PFSK-1 (cell line): Measurements from ENCODE around the gene GDF9.

ENCODE experiments used
- FOXP2 ChIP-seq: optimal IDR thresholded peaks from 2 replicates; pipeline ENCODE3; 2011; ENCODE audit warnings: borderline replicate concordance, control low read depth, inconsistent platforms; ENCODE audit not compliant: insufficient read depth; ENCODE audit errors: extremely low read length, extremely low read depth
- POLR2AphosphoS5 ChIP-seq: IDR thresholded peaks from 2 replicates; pipeline ENCODE4 v1.6.1; 2012; ENCODE audit warnings: low read depth, mild to moderate bottlenecking, control low read depth, low read length, moderate library complexity
- SIN3A ChIP-seq: IDR thresholded peaks from 2 replicates; pipeline ENCODE4 v1.6.1; 2012; ENCODE audit warnings: mild to moderate bottlenecking, low read length, moderate library complexity, borderline replicate concordance; ENCODE audit not compliant: insufficient read depth
- TAF1 ChIP-seq: IDR thresholded peaks from 2 replicates; pipeline ENCODE4 v1.6.1; 2012; ENCODE audit warnings: low read length, control low read depth, borderline replicate concordance; ENCODE audit not compliant: insufficient read depth
- TF ChIP-seq, protein P1 (sequence below), 2 experiments: IDR thresholded peaks; 2 replicates each; pipeline versions ENCODE4 v1.6.1 to v1.8.0; 2011 to 2012; ENCODE audit warnings: low read depth in 2 of 2, low read length in 2 of 2, control low read depth in 1 of 2, inconsistent platforms in 1 of 2, mild to moderate bottlenecking in 1 of 2, moderate library complexity in 1 of 2; ENCODE audit not compliant: insufficient read depth in 1 of 2

DNA sequence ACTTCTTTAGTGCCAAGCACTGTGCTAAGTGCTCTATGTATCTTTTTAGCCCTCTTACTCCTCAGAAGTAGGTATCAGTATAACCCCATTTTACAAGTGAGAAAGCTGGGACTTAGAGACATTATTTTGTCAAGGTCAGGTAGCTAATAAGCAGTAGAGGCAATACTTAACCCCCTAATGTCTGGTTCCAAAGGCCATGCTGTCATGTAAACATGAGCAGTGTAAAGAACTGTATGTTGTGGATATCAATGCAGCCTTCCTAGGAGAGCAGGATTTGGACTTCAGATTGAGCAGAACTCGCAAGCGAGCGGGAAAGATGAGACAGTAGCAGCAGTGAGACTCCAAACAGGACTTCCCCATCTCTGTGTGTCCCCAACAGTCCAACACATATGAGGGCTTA lies 32.2 kb downstream of the GDF9 start:
- TF ChIP-seq POLR2AphosphoS5 (no peak), SIN3A (no peak), TAF1 (no peak), FOXP2 (no peak)
- TF ChIP-seq, protein P1, sequence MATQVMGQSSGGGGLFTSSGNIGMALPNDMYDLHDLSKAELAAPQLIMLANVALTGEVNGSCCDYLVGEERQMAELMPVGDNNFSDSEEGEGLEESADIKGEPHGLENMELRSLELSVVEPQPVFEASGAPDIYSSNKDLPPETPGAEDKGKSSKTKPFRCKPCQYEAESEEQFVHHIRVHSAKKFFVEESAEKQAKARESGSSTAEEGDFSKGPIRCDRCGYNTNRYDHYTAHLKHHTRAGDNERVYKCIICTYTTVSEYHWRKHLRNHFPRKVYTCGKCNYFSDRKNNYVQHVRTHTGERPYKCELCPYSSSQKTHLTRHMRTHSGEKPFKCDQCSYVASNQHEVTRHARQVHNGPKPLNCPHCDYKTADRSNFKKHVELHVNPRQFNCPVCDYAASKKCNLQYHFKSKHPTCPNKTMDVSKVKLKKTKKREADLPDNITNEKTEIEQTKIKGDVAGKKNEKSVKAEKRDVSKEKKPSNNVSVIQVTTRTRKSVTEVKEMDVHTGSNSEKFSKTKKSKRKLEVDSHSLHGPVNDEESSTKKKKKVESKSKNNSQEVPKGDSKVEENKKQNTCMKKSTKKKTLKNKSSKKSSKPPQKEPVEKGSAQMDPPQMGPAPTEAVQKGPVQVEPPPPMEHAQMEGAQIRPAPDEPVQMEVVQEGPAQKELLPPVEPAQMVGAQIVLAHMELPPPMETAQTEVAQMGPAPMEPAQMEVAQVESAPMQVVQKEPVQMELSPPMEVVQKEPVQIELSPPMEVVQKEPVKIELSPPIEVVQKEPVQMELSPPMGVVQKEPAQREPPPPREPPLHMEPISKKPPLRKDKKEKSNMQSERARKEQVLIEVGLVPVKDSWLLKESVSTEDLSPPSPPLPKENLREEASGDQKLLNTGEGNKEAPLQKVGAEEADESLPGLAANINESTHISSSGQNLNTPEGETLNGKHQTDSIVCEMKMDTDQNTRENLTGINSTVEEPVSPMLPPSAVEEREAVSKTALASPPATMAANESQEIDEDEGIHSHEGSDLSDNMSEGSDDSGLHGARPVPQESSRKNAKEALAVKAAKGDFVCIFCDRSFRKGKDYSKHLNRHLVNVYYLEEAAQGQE (IDR thresholded peaks at IDR 0.05; ENCODE audit: insufficient read depth in 1 of 2, low read depth in 2 of 2, low read length in 2 of 2): no peak
